NCI-H446 treated with DMSO at 0.1 percent for 48 hours (cell line): Measurements from ENCODE around the gene FGFRL1.

Source experiments
- DNase-seq: peaks from one replicate; lab custom pipeline; 2025; lab: John Stamatoyannopoulos, UW

Gene FGFRL1

DNA sequence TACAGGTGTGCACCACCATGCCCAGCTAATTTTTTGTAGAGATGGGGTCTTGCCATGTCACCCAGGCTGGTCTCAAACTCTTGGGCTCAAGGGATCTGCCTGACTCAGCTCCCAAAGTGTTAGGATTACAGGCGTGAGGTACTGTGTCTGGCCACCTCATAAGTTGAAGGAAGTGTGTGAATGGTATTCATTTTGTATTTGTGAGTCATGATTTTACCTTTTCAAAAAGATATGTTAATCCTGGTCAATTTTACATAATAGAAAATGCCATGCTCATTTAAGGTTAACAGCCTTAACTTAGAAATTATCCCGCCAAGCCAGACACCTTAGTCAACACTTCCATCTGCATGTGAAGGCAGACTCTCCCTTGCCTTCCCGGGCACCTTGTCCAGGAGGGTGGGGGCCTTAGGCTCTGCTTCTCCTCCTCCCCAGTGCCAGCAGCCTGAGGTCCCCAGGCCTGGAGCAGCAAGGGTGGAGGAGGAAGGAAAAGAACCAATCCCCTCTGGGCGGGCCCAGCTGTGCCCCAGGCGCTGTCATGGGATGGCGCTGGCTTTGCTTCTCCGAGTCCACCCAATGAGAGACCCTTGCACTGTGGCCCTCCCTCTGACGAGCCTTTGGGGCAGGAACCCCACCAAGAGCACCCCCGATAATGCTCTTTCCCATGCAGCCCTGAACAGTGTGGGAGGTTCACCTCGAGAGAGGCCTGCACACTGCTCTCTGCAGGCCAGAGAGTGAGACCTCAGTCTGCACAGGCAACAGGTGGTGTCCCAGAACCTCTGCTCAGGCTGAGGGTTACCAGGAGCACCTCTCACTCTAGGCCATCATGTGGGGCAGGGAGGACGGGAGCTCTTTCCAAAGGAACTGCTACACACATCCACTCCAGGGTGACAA, 64.6 kb downstream of the FGFRL1 start:
- no peak for DNase-seq
